ENCODE data around the gene SPAG17.

- TF ChIP-seq CTCF (IDR thresholded peaks at IDR 0.05) (no peak), POLR2A (IDR thresholded peaks at IDR 0.05) (no peak), EP300 (IDR thresholded peaks at IDR 0.05) (no peak), POLR2AphosphoS5 (IDR thresholded peaks at IDR 0.05) (no peak)
Observed at GRCh38 chr1:118149799-118150198, 35.2 kb downstream of the SPAG17 start.

Data from sigmoid colon (tissue), 4 donors.